Lower leg skin (tissue), 4 donors: ENCODE results near the gene MS4A10. TPM values are rescaled to one million over a fixed set of nuclear protein-coding genes. Genes with fewer than 3 reads are reported as not detected.

Source experiments
- DNase-seq, 2 donors: peaks; one replicate each; pipeline ENCODE4 v3.0.0-alpha.2; 2019; ENCODE audit warnings: low spot score in 2 of 2
- H3K4me3 ChIP-seq: fragments of 200-600 bp; sonication (generic); 2 replicates; pipeline ENCODE4 v1.5.1; 2017; ENCODE audit warnings: mild to moderate bottlenecking, low read depth; ENCODE audit not compliant: poor library complexity, severe bottlenecking
- POLR2A ChIP-seq, 2 donors: fragments of 450-650 bp; IDR thresholded peaks; one replicate each; pipeline ENCODE4 v1.6.1; 2016 to 2017; ENCODE audit warnings: antibody characterized with exemption in 2 of 2, mild to moderate bottlenecking in 1 of 2, moderate library complexity in 1 of 2
- WGBS, 2 donors: methylation state at CpG; one replicate each; pipeline ENCODE4 v1.1.5; 2018; 5-methylcytosine and 5-hydroxymethylcytosine counted together
- intact Hi-C: fragments of 100-400 bp; cut with DNase I; formaldehyde crosslinking; loops from one replicate; pipeline ENCODE4 v1.15.0; 2023; ENCODE audit warnings: low total_unique reads
- total RNA-seq, 4 donors: library from RNA; depleted of rRNA; stranded (reverse); fragments of >200 nt; gene quantifications; one replicate each; pipeline ENCODE4 v1.1.0, GENCODE V29; 2016
- TF ChIP-seq, protein P1 (sequence below), 3 donors: fragments of 450-650 bp; IDR thresholded peaks; one replicate each; pipeline ENCODE4 v1.5.1; 2016; ENCODE audit warnings: antibody characterized with exemption in 3 of 3, mild to moderate bottlenecking in 3 of 3, moderate library complexity in 2 of 3

MS4A10 gene
- total RNA-seq, 4 donors from 2014 or later, result not detected

DNA sequence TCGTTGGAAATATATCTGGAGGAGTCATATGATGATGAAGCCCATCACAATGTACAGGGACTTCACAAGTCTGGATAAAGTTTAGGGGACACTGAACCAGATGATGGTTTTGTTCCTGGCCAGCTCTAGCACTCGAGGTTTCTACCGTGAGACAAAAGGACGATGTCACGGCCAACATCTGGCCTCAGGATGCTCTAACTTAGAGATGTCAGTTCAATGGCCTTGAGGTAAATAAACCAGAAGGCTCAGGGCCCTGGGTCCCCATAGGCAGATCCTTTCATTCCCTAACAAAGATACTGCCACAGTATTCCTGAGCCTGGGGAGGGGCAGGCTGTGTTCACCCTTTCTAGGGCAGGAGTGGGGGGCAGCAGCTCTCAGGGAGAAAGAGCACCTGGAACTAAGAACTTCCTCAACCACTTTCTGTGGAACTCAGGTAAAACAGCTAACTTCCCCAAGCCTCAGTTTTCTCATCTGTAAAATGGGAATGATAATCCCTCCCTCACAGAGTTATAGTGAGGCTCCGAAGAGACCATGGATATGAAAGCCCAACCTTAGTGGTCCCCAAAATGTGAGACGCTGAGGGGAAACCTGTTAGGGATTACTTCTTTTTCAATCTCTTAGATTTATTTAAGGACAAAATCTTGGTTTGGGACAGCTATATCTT, 18.3 kb downstream of the MS4A10 start:
- H3K4me3 ChIP-seq, result no peak overlapping the region
- 63 to 77% methylated on average over 7 of the region's 7 CpGs for WGBS, 2 donors
- intact Hi-C loops, result no loop called here
- TF ChIP-seq, protein P1, sequence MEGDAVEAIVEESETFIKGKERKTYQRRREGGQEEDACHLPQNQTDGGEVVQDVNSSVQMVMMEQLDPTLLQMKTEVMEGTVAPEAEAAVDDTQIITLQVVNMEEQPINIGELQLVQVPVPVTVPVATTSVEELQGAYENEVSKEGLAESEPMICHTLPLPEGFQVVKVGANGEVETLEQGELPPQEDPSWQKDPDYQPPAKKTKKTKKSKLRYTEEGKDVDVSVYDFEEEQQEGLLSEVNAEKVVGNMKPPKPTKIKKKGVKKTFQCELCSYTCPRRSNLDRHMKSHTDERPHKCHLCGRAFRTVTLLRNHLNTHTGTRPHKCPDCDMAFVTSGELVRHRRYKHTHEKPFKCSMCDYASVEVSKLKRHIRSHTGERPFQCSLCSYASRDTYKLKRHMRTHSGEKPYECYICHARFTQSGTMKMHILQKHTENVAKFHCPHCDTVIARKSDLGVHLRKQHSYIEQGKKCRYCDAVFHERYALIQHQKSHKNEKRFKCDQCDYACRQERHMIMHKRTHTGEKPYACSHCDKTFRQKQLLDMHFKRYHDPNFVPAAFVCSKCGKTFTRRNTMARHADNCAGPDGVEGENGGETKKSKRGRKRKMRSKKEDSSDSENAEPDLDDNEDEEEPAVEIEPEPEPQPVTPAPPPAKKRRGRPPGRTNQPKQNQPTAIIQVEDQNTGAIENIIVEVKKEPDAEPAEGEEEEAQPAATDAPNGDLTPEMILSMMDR (IDR thresholded peaks at IDR 0.05), result no peak
- no peak for TF ChIP-seq POLR2A (IDR thresholded peaks at IDR 0.05)
- DNase-seq, result no peak

DNA sequence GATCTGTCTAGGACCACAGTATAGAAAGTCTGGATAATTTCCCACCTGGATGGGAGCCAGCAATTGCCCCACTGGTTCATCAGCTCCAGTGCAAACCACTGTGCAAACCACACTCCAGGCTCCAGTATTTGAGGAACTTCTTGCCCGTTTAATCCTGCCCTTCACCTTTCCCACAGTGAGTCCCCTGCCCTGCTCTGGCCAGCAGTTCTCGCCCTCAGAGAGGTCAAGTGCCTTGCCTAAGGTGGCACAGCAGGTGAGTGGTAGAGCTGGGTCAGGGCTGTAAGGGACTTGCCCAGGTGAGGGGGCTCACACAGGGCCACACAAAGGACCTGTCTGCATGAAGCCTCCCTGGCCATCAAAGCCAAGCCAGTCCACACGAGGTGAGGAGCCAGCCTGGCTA, 24.1 kb downstream of the MS4A10 start:
- no peak overlapping the region for H3K4me3 ChIP-seq
- 73 to 77% methylated on average over 3 of the region's 3 CpGs for WGBS, 2 donors
- intact Hi-C loops, result no loop called here
- no peak for DNase-seq
- TF ChIP-seq, protein P1 (IDR thresholded peaks at IDR 0.05), result no peak
- no peak for TF ChIP-seq POLR2A (IDR thresholded peaks at IDR 0.05)

DNA sequence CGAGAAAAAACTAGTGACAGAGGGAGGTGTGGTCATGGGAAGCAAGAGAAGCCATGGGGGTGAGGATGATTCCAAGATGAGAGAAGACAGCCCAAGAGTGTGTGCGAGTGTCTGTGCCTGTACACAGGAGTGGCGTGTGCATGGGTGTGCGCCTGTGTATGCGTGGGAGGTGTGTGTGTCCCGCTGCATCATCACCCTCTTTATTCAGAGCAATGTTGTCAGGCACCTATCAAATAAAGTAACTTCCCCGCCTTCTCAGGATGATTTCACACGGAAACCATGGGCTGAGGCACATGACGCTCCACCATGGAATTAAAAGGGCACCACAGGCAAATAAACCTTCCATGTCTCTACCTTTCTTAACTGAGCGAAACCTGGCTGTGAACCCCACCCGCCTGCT, 24.6 kb downstream of the MS4A10 start:
- H3K4me3 ChIP-seq, result no peak overlapping the region
- 88 to 91% methylated on average over 11 of the region's 11 CpGs for WGBS, 2 donors
- intact Hi-C loops, result no loop called here
- no peak for DNase-seq
- TF ChIP-seq, protein P1 (IDR thresholded peaks at IDR 0.05), result no peak
- no peak for TF ChIP-seq POLR2A (IDR thresholded peaks at IDR 0.05)

DNA sequence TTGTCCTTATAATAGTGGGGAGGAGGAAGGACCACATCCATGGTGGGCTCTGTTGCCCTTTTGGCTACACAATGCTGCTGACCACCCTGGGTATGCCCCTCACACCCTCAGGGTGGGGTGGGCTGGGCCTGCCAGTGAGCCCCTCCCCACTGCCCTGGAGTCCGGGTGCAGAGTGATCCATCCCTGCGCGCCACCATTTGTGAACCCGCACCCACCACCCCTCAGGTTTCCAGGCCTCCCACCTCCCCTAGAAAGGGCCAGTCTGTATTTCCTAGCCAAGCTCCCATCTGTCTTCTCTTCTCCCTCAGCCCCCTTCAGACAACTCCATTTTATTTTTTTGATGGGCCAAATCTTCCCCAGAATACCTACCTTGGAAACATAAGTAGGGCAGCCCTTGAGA, 25.0 kb downstream of the MS4A10 start:
- no peak overlapping the region for H3K4me3 ChIP-seq
- intact Hi-C loops, result no loop called here
- no peak for TF ChIP-seq POLR2A (IDR thresholded peaks at IDR 0.05)
- TF ChIP-seq, protein P1 (IDR thresholded peaks at IDR 0.05), result no peak
- no peak for DNase-seq
- WGBS, 2 donors, result 90 to 95% methylated on average over 4 of the region's 4 CpGs

DNA sequence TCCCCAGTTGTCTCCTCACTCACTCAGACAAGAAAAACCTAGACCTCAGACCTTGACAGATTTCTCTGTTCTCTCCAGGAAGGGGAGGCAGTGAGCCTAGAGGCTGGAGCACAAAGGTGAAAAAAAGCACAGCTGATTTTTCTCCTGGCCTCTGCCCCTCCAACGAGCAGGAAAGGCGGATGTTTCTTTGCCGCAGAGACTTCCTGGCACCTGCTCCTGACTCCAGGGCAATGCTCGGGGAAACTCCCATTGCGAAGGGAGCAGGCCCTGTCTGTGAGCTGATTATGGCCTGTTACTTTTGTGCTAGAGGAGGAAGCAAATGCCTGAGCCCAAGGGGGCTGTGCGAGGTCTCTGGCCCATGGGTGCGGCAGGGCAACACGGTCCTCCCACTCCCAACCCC, 25.4 kb downstream of the MS4A10 start:
- intact Hi-C loops, result no loop called here
- WGBS, 2 donors, result 23 to 45% methylated on average over 8 of the region's 8 CpGs
- no peak overlapping the region for H3K4me3 ChIP-seq
- DNase-seq, result no peak
- TF ChIP-seq, protein P1 (IDR thresholded peaks at IDR 0.05), result no peak
- TF ChIP-seq POLR2A (IDR thresholded peaks at IDR 0.05), result no peak

DNA sequence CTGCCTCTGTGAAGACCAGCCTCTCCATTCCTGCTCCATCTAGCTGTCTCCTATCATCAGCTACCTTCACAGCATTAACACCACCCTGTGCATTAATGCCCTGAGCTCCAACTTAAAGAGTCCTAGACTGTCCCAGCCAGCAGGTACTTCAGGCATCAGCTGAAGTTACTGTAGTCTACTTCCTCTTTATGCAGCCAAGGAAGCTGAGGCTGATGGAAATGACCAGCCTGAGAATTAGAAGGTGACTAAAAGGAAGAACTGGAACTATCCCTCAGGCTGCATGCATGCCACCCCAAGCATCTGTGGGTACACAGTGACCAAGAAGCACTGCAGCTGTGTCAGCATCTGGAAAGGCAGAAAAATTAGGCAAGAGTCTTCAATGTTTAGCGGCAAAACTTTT, 28.2 kb downstream of the MS4A10 start:
- TF ChIP-seq, protein P1 (IDR thresholded peaks at IDR 0.05), result no peak
- TF ChIP-seq POLR2A (IDR thresholded peaks at IDR 0.05), result no peak
- no peak for DNase-seq
- intact Hi-C loops, result no loop called here
- H3K4me3 ChIP-seq, result no peak overlapping the region
- 84 to 92% methylated on average over 1 of the region's 1 CpG for WGBS, 2 donors
